CD14-positive monocyte (primary cell): ENCODE data around the gene MED27. TPM values are rescaled to one million over a fixed set of nuclear protein-coding genes. Genes with fewer than 3 reads are reported as not detected.

Experiments
- DNase-seq, 3 donors: peaks; one replicate each; pipeline ENCODE4 v3.0.0-alpha.2; 2011 to 2022
- H2AFZ ChIP-seq: 2 replicates; pipeline ENCODE4 v1.6.0; 2012; ENCODE audit warnings: mild to moderate bottlenecking, low read depth, low read length, inconsistent platforms; ENCODE audit not compliant: insufficient read depth, poor library complexity, severe bottlenecking
- H3K27ac ChIP-seq, 2 donors: 1 replicate in 1 of 2; 2 replicates in 1 of 2; pipeline ENCODE4 v1.5.1; 2012 to 2013; ENCODE audit warnings: low read length in 2 of 2, control low read depth in 1 of 2, inconsistent platforms in 1 of 2, low read depth in 1 of 2, mild to moderate bottlenecking in 1 of 2
- H3K27me3 ChIP-seq, 2 donors: one replicate each; pipeline versions ENCODE4 v1.6.0 to v1.6.1; 2011 to 2013; ENCODE audit warnings: low read length in 2 of 2; ENCODE audit not compliant: control insufficient read depth in 2 of 2, insufficient read depth in 2 of 2
- H3K36me3 ChIP-seq, 2 donors: replicated peaks in 1 of 2; 1 replicate in 1 of 2; 2 replicates in 1 of 2; pipeline versions ENCODE4 v1.5.1 to v1.6.1; 2012 to 2013; ENCODE audit warnings: low read length in 2 of 2, control low read depth in 1 of 2, inconsistent platforms in 1 of 2, mild to moderate bottlenecking in 1 of 2; ENCODE audit not compliant: insufficient read depth in 2 of 2, control insufficient read depth in 1 of 2
- H3K4me1 ChIP-seq, 2 donors: 1 replicate in 1 of 2; 2 replicates in 1 of 2; pipeline versions ENCODE4 v1.5.1 to v1.6.1; 2012 to 2013; ENCODE audit warnings: low read length in 2 of 2, control low read depth in 1 of 2, inconsistent platforms in 1 of 2, mild to moderate bottlenecking in 1 of 2, moderate library complexity in 1 of 2; ENCODE audit not compliant: insufficient read depth in 2 of 2, control insufficient read depth in 1 of 2
- H3K4me2 ChIP-seq: replicated peaks from 2 replicates; pipeline ENCODE3; 2012; ENCODE audit warnings: low read length, moderate library complexity, mild to moderate bottlenecking; ENCODE audit not compliant: poor library complexity, severe bottlenecking; ENCODE audit errors: extremely low read depth
- H3K4me3 ChIP-seq, 3 experiments: fragments of 200-600 bp in 1 of 3; sonication (generic) in 1 of 3; replicated peaks in 1 of 3; 1 replicate in 2 of 3; 2 replicates in 1 of 3; pipeline ENCODE4 v1.5.1; 2011 to 2013; ENCODE audit warnings: low read length in 3 of 3, mild to moderate bottlenecking in 3 of 3, control low read depth in 2 of 3, low read depth in 2 of 3, inconsistent platforms in 1 of 3, moderate library complexity in 1 of 3
- H3K79me2 ChIP-seq: 2 replicates; pipeline ENCODE4 v1.6.0; 2012; ENCODE audit warnings: mild to moderate bottlenecking, control low read depth, inconsistent platforms, low read length, moderate library complexity; ENCODE audit not compliant: insufficient read depth
- H3K9ac ChIP-seq: 2 replicates; pipeline ENCODE4 v1.6.0; 2017; ENCODE audit warnings: low read length, mild to moderate bottlenecking; ENCODE audit not compliant: insufficient read depth, poor library complexity, severe bottlenecking
- H3K9me3 ChIP-seq, 2 donors: replicated peaks in 1 of 2; 1 replicate in 1 of 2; 2 replicates in 1 of 2; pipeline versions ENCODE4 v1.5.1 to v1.6.1; 2012 to 2013; ENCODE audit warnings: low read length in 2 of 2, control low read depth in 1 of 2; ENCODE audit not compliant: control insufficient read depth in 1 of 2, insufficient read depth in 1 of 2
- H4K20me1 ChIP-seq: 2 replicates; pipeline ENCODE4 v1.6.0; 2012; ENCODE audit warnings: mild to moderate bottlenecking, low read length, control low read depth, moderate library complexity; ENCODE audit not compliant: insufficient read depth
- H3K27ac Mint-ChIP-seq, 7 donors: one replicate each; pipeline ENCODE4 v1.8.0; 2020; ENCODE audit warnings: mild to moderate bottlenecking in 7 of 7, mixed read lengths in 7 of 7, moderate library complexity in 6 of 7, inconsistent platforms in 2 of 7
- H3K27me3 Mint-ChIP-seq, 3 donors: one replicate each; pipeline ENCODE4 v1.8.0; 2021 to 2022; ENCODE audit warnings: low read depth in 3 of 3, mild to moderate bottlenecking in 3 of 3, mixed read lengths in 3 of 3, moderate library complexity in 3 of 3, inconsistent platforms in 1 of 3
- H3K36me3 Mint-ChIP-seq, 2 donors: one replicate each; pipeline ENCODE4 v1.8.0; 2020; ENCODE audit warnings: mixed read lengths in 2 of 2, inconsistent platforms in 1 of 2, mild to moderate bottlenecking in 1 of 2
- H3K4me1 Mint-ChIP-seq: one replicate; pipeline ENCODE4 v1.8.0; 2020; ENCODE audit warnings: mild to moderate bottlenecking, mixed read lengths
- H3K4me3 Mint-ChIP-seq, 2 donors: one replicate each; pipeline ENCODE4 v1.8.0; 2020; ENCODE audit warnings: mild to moderate bottlenecking in 2 of 2, mixed read lengths in 2 of 2, moderate library complexity in 1 of 2
- H3K9me3 Mint-ChIP-seq, 7 donors: one replicate each; pipeline ENCODE4 v1.8.0; 2020 to 2022; ENCODE audit warnings: mixed read lengths in 7 of 7, mild to moderate bottlenecking in 6 of 7, moderate library complexity in 6 of 7, inconsistent platforms in 2 of 7
- WGBS: methylation state at CpG from one replicate; pipeline ENCODE4 v1.1.5; 2013; ENCODE audit warnings: missing lambda C conversion rate; ENCODE audit not compliant: insufficient coverage; 5-methylcytosine and 5-hydroxymethylcytosine counted together
- intact Hi-C, 2 donors: fragments of 100-400 bp; cut with micrococcal nuclease; formaldehyde crosslinking; loops; one replicate each; pipeline versions ENCODE4 v1.15.0 to v1.15.1; 2023
- polyA plus RNA-seq, 3 donors: library from polyadenylated mRNA; depleted of rRNA in 1 of 3; unstranded in 2 of 3; stranded (reverse) in 1 of 3; fragments of 300-500 nt in 2 of 3; fragments of >200 nt in 1 of 3; fragmentation: Illumina TruSeq in 2 of 3; gene quantifications; 1 replicate in 2 of 3; 2 replicates in 1 of 3; pipeline ENCODE4 v1.2.3, GENCODE V29; 2012 to 2021
- TF ChIP-seq, protein P1 (sequence below): fragments of 200-600 bp; IDR thresholded peaks from one replicate; pipeline ENCODE4 v1.8.0; 2022; ENCODE audit warnings: antibody characterized with exemption, mild to moderate bottlenecking

The MED27 gene
- polyA plus RNA-seq, 3 donors, result 14.0 to 26.9 (median 25.8) TPM

DNA sequence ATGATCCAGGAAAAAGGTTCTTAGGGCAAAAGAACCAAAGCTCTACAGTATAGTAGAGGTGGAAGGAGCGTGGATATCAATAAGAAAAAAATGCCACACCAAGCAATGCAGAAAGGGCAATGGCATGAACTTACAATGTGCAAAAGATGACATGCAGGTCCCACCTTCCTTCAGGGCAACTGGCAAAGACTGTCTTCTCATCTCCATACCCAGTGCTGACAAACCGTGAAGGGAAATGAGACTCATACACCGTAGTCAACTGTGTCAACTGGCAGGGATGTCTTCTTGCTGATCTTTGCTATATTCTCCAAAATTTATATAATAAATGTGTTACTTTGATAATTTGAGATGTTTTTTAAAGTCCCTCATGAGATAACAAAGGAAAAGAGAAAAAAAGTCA is 36.0 kb downstream of the MED27 start:
- Mint-ChIP-seq H3K27ac (no peak overlapping the region), H3K36me3 (peaks cover 6 to 9% of the 10 kb centered on the region in 2 donors), H3K9me3 (no peaks in the 10 kb centered on the region), H3K27me3 (peaks cover 0 to 2% (median 0%) of the 10 kb centered on the region in 3 donors), H3K4me3 (no peak overlapping the region), H3K4me1 (peaks cover 5% of the 10 kb centered on the region)
- Histone ChIP-seq H3K4me2 (no peak overlapping the region), H3K4me3 (no peak overlapping the region), H4K20me1 (peaks cover 39% of the 10 kb centered on the region), H3K27me3 (no peaks in the 10 kb centered on the region), H3K36me3 (no peaks in the 10 kb centered on the region), H3K79me2 (no peaks in the 10 kb centered on the region), H3K27ac (no peak overlapping the region), H2AFZ (no peak overlapping the region), H3K9ac (no peak overlapping the region), H3K9me3 (no peaks in the 10 kb centered on the region), H3K4me1 (no peaks in the 10 kb centered on the region)
- DNase-seq, result no peak
- WGBS, result 100% methylated on average over 1 of the region's 3 CpGs
- TF ChIP-seq, protein P1, sequence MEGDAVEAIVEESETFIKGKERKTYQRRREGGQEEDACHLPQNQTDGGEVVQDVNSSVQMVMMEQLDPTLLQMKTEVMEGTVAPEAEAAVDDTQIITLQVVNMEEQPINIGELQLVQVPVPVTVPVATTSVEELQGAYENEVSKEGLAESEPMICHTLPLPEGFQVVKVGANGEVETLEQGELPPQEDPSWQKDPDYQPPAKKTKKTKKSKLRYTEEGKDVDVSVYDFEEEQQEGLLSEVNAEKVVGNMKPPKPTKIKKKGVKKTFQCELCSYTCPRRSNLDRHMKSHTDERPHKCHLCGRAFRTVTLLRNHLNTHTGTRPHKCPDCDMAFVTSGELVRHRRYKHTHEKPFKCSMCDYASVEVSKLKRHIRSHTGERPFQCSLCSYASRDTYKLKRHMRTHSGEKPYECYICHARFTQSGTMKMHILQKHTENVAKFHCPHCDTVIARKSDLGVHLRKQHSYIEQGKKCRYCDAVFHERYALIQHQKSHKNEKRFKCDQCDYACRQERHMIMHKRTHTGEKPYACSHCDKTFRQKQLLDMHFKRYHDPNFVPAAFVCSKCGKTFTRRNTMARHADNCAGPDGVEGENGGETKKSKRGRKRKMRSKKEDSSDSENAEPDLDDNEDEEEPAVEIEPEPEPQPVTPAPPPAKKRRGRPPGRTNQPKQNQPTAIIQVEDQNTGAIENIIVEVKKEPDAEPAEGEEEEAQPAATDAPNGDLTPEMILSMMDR, result no peak
- intact Hi-C loops, result no loop called here

DNA sequence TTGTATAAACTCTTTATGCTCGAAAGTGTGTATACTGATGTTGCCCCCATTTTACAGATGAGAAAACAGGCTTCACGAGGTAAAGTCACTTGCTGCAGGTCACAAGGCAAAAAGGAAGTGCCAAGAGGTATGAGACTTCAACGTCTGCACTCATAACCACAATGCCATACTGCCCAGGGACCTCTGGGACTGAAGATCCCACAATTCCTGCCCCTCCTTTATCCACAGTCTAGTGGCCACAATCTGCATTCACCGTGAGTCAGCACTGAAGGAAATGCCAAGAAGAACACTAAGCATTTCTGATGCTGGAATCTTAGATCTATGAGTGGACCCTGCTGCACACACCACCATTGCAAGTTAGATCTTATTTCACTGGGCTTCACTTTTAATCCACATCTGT is 37.3 kb downstream of the MED27 start:
- Histone ChIP-seq H3K79me2 (no peaks in the 10 kb centered on the region), H3K4me2 (no peak overlapping the region)

More for the DNA sequence above, 37.3 kb downstream of the MED27 start:
- H3K4me3 ChIP-seq, result no peak overlapping the region
- no peak for DNase-seq
- H3K4me1 ChIP-seq, result no peaks in the 10 kb centered on the region
- peaks cover 7 to 9% of the 10 kb centered on the region in 2 donors for H3K36me3 Mint-ChIP-seq
- no peaks in the 10 kb centered on the region for H3K9me3 ChIP-seq
- intact Hi-C loops, result no loop called here
- no peaks in the 10 kb centered on the region for H3K9me3 Mint-ChIP-seq
- no peaks in the 10 kb centered on the region for H3K36me3 ChIP-seq
- H3K27me3 ChIP-seq, result no peaks in the 10 kb centered on the region
- H3K27me3 Mint-ChIP-seq, result peaks cover 0 to 2% (median 0%) of the 10 kb centered on the region in 3 donors
- H2AFZ ChIP-seq, result no peak overlapping the region
- no peak overlapping the region for H3K9ac ChIP-seq
- H3K4me3 Mint-ChIP-seq, result no peak overlapping the region
- peaks cover 5% of the 10 kb centered on the region for H3K4me1 Mint-ChIP-seq
- H3K27ac ChIP-seq, result no peak overlapping the region
- H3K27ac Mint-ChIP-seq, result no peak overlapping the region
- peaks cover 39% of the 10 kb centered on the region for H4K20me1 ChIP-seq
- TF ChIP-seq, protein P1, result no peak
- WGBS, result 39% methylated on average over 4 of the region's 4 CpGs
